GM21619 (cell line): ENCODE data around the gene RAMACL.

Experiments
- ATAC-seq: cut with Tn5 transposase; IDR thresholded peaks from one replicate; pipeline ENCODE4 v1.9.1; 2021; ENCODE audit not compliant: unreplicated experiment

RAMACL gene

DNA sequence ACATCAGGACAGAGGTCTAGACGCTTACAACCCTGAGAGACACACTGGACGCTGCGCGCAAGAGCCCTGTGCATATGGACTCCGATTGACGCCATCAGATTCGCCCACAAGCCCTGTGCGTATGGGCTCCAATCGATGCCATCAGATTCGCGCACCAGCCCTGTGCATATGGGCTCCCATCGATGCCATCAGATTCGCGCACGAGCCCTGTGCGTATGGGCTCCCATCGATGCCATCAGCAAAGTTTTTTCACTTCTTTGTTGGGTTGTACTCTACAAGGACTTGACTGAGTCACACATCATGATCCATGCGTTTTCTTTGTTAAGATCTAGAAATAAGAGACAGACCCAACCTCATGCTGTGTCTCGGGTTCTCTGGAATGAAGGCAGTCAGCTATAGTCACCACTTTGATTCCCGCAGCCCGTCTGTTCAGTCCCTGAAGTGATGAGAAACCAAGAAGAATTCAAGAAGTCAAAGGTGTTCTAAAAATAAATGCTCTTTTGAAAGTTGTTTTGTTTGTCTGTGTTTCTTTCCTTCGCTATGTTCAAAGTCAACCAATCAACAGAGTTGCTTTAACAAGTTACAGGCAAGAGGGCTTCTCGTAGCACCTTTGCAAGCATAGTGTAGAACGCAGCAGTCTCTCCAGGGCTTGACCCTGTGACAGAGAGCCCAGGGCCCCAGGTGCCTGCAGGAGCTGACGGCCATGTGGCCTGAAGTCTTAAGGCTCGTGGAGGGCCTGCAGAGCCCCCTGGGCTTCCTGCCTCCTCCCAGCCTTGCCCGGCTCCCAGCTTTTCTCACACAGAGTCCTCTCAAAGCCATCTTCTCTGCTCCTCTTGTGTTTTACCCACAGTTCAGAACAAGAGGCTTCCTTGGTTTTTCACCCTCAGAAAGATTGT is 32.6 kb upstream of the RAMACL start:
- ATAC-seq = no peak

DNA sequence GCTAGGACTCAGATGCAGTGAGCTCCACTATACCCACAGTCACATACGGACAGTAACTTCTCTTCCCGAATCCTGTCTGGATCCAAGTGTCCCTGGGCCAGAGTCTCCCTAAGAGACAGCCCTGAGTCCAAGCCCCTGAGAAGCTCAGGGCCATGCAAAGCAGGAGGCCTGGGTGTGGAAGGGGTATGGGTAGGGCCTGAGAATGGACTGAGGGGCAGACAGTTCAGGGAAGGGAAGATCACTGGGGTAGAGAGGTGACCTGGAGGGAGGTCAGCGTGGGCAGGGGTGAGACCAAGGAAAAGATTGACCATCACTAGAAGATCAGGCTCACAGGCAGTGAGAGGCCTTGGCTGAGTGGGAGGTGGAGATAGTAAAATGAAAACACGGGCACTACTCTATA is 31.8 kb upstream of the RAMACL start:
- no peak for ATAC-seq

DNA sequence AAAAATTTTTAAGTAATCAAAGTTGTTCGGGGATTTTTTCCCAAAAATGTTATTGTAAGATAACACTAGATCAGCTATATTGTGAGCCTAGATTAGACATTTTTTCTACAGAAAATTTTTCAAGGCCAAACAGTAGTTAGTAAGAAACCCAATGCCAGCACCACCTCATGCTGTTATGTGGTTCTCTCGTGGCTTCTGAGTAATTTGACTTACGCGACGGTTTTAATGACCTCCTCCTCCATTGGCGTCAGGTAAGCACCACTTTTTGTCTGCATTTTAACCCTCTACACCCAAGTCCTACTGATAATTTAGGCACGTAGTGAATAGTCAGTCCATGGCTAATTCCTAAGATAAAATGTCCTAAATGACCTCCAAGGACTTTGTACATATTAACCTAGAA is 30.9 kb upstream of the RAMACL start:
- ATAC-seq = no peak

DNA sequence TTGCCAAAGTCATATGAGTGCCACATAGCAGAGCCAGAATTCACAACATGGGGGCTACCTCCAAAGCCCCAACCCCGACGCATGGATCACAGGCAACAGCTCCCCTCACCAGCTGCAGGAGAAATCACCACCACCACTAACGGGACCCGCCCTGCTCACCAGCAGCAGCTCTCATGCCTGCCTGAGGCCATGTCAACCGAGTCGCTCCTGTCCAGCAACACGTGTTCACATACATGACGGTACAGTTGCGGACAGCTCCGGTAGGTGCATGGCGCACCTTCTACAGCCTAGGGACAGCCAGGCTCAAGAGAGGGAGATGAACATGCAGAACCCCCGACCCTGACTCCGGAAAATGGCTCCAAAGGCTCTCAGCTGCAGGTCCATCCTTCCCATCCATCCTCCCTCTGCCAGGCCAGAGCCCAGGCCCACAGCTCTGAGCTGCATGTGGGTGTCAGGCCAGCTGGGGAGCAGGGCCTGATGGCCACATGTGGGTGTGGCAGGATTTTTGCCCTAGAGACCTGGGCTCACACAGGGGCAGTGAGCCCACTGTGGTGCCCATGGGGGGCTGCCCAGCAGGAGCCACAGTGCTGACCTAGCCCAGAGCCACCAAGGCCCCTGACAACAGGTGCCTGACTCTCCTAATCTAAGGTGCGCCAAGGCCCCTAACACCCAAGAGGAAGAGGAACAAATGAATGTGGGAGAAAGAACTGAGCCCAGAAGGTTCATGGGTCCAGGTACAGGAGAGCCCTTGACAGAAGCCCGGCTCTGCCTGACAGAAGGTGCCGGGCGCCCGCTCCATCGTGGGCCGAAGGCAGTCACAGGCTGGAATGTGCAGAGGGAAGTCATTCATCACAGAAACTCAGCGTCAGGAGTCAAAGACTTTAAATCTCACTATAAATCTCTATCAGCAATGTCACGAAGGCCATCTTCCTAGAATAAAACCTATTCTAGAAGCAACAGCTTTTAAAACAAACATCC is 30.1 kb upstream of the RAMACL start:
- ATAC-seq = no peak

DNA sequence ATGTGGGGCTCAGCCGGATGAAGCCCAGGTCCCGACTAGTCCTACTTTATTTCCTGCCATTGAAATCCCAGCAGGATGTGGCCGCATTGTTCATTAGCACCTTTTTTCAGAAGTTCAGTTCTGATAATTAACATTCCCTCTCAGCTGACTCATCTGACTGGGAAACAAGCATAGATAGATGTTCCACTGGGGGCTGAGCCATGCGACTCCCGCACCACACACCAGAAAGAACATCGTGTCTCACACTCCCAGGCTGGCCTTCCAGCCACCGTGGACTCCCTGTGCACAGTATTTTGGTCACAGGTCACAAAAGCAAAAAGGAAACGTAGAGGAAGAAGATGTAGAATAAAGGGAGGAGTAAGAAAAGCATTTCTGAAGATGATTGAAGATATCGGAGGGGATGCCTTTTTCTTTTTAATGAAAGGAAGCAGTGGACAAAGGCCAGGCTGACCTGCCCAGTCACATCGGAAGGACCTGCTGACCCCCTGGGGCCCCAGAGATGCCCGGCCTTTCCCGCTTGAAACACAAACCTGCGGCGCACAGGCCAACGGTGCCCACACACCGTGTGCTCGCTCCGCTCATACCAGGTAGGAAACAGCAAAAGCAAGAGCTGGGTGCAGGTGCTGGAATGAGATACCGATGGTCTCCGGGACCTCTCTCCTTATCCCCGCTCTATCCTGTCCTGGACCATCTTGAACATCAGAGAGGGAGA is 28.7 kb upstream of the RAMACL start:
- no peak for ATAC-seq

DNA sequence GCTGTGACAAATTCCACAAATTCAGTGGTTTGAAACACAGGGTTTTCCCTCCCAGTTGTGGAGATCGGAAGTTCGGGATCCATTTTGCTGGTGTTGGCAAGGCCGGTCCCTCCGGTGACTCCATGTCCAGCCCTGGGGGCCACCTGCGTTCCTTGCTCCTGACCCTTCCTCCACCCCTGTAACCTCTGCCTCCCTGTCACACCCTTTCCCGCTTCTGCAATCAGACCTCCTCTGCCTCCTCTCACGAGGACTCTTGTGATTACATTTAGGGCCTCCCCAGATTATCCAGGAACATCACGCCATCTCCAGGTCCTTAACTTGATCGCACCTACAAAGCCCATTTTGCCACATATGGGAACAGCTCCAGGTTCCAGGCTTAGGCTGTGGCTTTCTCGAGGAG is 28.1 kb upstream of the RAMACL start:
- no peak for ATAC-seq

DNA sequence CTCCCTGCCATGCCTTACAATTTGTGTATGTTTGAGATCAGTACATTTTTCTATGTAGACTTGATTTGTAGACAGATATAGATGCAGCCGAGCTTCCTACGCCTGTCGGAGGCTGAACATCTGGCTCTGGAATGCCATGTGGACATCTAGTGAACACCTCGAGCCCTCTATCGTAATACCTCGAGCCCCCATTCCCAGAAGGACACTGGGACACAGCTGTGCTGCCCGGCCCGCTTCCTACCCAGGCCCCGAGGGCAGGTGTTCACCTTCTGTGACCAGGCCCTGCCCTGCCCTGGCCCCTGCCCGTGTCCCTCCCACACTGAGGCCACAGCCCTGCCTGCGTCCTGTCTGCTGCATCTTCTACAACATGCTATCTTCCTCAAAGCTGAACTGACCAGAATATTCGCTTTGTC is 27.7 kb upstream of the RAMACL start:
- no peak for ATAC-seq

DNA sequence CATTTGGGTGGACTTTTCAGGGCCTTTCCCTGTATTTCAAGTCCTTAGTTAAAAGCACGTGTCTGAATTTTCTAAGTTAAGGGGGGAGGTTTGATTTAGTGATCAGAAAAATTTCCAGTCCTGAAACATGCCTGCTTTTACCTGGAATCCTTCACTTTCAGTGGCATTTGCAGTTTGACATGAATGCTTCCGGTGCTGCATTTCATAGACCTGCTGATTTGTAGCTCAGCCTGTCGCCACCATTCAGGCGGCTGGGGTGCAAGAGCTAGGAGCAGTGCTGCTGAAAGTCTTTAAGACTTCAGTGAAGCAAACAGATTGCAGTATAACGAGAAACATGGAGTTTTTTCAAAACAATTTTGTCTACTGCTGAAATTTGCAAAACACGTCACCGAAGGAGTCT is 26.5 kb upstream of the RAMACL start:
- no peak for ATAC-seq

DNA sequence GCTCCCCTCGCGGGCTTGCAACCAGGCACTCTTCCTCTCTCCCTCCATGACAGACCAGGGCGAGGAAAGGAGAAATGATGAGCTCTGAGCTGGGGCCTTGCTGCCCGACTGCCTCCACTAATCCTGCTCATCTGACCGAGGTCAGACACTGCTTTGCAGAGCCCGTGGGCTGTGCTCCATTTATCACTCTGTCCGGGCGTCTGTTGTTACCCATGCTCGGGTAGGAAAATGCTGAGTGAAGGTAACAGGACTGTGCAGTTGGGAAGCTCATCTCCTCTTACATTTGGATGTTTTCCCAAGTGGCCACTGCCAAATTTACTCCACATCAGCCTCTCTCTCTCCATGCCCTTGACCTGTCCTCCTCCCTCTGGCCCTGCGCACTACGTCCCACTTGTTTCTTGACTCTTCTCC is 26.0 kb upstream of the RAMACL start:
- no peak for ATAC-seq

DNA sequence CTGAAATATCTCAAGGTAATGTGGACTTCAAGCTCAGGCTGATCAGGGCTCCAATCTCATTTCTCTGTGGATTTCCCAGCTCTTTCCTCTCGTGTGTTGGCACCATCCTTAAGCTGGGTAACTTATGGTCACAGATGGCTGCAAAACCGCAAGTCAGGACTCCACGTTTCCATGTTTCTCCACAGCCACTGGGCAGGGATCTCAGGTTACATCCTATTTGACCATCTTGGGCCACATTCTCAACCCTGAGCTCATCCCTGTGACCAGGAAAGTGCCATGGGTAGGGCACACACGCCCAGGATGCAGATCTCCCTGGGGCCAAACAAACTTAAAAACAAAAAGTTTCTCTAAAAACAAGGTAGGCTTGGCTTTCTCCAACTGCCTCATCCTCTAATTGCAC is 25.2 kb upstream of the RAMACL start:
- no peak for ATAC-seq

DNA sequence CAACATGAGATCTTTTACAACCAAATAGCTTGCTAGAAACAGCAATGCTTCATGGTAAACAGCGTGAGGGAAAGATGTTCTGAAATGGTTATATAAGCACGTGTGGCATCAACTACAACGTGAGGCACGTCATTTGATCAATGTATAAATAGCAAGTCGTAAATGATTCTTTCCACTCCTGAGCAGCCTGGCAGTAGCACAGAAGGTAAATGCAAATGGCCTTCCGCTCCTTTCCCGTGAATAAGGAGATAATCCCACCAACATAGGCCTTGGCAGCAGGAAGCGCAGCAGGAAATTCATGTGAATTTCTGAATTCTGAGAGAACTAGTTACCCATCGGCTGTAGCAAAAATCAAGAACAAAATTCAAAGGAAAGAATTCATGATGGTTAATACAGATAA is 23.6 kb upstream of the RAMACL start:
- no peak for ATAC-seq

DNA sequence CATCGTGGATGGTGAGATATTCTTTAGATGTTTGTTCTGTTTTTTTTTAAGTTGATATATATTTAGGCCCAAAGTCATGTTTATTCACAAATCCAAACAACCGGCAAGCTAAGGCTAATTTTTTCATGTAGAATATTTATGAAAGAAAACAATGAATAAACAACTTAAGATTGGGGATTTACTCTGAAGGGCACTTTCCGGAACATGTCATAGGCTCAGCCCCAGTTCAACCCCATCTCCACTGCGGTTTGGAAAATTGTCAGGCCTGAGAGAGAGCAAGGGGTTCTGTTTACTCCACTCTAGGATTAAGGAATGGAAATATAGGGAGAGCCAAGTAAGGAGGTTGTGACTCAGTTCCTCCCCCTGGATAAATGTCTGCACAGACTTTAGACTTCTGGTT is 22.3 kb upstream of the RAMACL start:
- no peak for ATAC-seq

DNA sequence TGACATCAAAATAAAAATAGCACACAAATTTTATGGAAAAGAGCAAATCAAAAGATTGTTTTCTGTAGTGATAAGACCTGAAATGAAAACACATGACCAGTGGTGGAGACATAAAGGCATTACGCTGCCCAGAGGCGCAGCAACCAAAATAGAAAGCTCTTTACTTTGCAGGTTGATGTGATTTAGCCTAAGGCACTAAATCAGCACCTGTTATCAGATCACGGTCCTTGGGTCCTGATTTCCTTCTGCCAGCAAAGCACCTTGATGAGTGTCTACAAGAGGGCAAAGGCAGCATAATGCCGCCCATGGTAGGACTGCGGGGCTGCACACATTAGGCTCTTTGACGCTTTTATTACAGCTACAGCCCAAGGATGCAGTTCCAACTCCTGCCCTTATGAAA is 19.3 kb upstream of the RAMACL start:
- no peak for ATAC-seq

DNA sequence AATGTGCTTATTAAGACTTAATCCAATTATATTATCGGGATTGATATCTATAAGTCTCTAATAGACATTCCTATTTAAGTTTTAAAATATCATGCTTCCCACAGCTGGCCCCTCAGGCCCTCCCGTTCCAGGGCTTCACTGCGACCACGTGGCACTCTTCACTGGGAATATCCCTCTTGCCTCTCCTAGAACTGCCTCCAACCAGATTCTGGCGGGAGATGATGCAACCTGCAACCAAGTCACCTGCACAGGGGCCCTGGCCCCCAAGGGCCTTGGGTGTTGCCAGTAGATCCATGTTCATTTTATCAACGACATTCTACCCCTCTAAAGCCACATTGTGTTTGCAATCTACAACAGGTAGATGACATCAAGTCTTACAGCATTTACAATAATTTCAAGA is 18.4 kb upstream of the RAMACL start:
- ATAC-seq = no peak

DNA sequence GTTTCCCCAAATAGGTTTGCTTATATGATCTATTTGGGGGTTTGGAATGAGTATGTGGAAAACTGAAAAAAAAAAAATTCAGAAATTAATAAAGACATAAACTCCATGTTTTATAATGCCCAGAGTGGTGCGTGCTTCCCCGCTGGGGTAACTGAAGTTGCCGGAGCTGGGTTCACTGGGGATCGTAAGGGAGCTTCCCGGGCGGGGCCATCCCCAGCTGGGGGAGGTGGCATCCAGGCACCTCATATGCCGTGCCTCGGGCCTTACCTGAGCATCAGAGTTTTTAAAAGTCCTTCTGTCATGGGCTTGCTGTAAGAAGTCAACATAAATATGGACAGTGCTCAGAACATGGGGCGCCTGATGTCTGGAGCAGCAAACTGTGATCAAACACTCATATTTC is 17.9 kb upstream of the RAMACL start:
- no peak for ATAC-seq

DNA sequence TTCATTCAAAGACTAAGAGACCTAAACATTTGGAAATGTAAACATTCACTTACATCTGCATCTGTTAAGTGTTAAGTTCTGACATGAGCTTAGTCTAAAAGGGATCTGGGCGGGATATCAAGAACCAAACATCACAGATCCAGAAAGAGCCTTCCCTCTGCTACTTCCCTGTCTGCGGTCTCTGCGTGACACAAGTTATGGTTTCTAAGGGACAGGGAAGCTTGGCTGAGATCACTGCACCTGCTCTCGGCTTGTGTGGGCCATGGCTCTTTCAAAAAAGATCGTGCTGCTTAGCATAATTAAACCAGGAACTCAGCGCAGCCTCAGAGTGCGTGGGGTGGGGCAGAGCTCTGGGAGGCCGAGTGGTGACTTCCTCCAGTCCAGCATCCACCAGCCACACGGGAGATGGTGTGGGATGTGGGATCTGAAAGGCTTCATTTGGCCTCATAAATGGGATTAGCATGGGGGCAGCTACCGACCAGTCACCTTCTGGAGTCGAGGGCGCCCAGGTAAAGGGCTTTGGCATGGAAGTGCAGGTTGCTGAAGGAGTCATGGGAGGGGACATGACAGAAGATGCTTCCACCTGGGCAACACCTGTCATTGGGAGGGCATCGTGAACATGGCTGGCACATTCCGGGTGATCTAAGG is 16.7 kb upstream of the RAMACL start:
- ATAC-seq = no peak

DNA sequence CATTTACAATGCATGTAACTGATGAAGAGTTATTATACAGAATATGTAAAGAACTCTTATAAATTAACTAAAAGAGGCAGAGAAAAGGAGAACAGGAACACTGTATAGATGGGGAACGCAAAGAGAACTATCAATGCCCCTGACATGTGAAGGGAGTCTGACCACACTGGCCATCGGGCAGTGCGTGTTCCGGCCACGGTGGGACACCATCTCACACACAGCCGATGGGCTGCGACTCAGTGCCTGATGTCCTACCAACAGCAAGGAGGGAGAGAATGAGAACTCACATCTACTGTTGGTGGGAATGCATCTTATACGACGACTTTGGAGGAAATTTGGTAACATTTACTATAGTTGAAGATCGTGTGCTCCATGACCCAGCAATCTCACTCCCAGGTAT is 15.5 kb upstream of the RAMACL start:
- ATAC-seq = no peak

DNA sequence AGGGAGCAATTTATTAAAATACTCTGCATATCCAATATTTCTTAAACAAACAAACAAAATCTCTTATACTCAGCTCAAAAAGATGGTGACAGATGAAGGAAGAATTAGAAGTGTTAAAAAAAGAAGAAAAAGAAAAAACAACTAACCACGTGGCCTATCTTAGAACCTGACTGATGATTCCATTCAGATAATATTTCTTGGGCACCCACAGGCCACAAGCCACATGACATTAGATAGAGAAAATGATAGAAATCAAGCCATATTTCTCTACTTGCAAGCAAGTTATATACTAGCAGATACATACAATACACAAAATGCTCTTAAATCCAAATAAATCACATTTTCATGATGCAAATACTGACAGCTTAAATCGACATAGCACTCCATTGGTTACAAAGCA is 14.5 kb upstream of the RAMACL start:
- no peak for ATAC-seq

DNA sequence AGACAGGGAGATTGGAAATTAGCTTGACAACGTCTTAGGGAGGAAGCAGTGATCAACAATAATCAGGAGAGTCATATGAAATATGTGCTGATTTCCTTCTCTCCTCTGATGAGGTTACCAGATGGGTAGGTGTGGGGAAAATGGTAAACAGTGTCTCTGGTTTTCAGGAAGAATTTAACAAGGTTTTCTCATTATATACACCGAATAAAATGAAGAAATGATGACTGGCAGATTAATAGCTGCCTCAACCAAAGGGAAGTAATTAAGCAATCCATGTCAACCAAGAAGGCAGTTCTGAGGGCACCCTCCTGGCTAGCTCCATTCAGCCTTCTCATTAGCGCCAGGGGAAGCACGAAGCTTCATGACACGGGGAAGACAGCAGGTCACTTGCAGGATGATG is 12.7 kb upstream of the RAMACL start:
- no peak for ATAC-seq

DNA sequence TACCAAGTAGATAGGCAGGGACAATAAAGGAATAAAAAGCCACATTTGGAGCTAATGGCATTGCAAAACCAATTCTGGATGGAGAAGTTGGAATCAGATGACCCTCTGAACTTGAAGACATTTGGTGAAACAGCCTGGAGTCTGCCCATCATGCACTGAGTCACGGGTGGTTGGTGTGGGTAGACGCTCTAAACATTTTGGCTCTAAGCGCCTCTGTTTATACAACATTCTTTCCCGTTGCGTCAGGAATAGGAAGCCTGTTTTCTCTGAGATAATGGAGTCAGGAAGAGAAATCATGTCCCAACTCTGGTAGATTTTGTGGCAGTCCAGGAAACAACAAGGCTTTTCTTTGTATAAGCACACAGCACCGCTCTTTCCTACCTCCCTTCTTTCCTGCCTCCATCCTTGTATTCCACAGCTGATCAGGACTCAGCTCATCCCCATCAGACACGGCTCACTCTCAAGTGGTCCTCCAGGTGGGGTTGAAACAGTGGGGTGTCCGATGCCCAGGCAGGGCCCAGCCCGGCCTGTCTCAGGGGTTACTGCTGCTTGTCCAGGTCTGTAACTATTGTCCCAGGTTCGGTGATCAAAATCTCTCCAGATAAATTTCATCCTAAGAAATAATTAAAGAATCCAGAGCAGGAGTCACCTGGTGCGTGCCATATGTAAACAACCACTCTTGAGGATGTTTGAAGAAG is 12.1 kb upstream of the RAMACL start:
- no peak for ATAC-seq
